HG02938 (cell line): ENCODE measurements around the gene SAG.
"Not testable (repeated sequence)": the region's sequence is repeated elsewhere in the genome, so short reads cannot be mapped to it uniquely, and the experiment has no call there.

Source experiments
- ATAC-seq: cut with Tn5 transposase; IDR thresholded peaks from one replicate; pipeline ENCODE4 v1.9.1; 2021; ENCODE audit warnings: mild to moderate bottlenecking, moderate library complexity; ENCODE audit not compliant: unreplicated experiment

The SAG gene

DNA sequence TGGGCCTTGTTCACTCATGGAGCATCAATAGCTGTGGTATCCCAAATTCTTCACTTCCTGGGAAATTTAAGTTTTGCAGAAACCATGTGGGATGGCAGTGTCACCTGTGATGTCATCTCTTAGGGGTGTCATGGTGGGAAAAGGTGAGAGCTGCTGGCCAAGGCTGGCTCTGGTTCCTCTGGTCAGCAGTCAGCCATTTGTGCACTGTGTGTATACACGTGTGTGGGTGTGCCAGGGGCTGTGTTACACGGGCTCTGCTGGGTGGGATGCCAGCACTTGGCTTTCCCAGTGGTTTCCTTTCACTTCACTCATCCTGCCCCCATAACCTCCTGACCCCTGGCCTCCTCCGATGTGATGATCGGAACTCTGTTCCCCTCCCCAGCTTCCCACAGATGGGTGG, 21.3 kb downstream of the SAG start:
- no peak for ATAC-seq

GRCh38 chr2:233329489-233330135, 22.0 kb downstream of the SAG start:
- no peak for ATAC-seq

GRCh38 chr2:233331536-233331935, 23.9 kb downstream of the SAG start:
- peak; percentile 92 for ATAC-seq

- ATAC-seq, result no peak
Observed at GRCh38 chr2:233332125-233332524, 24.5 kb downstream of the SAG start.

GRCh38 chr2:233334915-233335314, 27.3 kb downstream of the SAG start:
- no peak for ATAC-seq

GRCh38 chr2:233336091-233336490, 28.5 kb downstream of the SAG start:
- not testable (repeated sequence) for ATAC-seq

GRCh38 chr2:233336541-233336940, 28.9 kb downstream of the SAG start:
- ATAC-seq, result no peak

GRCh38 chr2:233338046-233338445, 30.4 kb downstream of the SAG start:
- ATAC-seq, result no peak

DNA sequence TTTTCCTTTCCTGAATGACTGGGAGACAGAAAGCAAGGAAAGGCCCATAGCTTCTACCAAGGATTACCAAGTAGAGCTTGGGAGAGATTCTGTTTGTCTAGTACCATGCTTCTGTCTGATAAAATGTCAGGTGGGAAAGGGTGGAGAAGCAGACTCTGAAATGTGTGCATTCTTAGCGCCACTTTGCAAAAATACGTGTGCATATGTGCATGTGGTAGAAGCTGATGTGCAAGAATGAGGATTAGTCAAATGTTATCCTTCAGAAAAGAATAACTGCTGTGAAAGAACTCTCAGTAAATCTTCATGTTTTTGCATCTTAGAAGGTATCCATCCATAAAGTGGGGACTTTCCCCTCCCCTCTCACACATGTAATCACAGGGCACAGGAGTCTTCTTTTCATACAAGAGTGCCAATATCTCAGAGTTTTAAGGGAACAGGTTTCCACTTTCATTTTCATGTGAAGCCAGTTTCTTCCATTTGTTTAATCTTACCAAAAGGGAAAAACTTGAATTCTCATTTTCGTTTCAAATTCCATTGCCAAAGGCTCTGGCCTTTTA, 31.3 kb downstream of the SAG start:
- no peak for ATAC-seq

DNA sequence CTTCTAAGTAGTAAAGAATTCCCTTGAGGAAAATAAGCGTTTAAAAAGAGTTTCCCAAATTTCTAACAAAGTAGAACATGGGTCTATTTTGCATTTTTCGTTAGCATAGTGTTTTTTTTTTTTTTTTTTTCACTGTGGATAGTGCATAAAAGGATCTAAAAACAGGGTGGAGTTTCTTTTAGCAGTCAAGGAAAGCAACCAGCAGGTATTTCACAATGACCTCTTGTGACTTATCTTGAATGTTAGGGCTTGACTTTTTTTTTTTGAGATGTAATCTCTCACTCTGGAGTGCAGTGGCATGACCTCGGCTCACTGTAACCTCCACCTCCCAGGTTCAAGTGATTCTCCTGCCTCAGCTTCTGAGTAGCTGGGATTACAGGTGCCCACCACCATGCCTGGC, 31.8 kb downstream of the SAG start:
- no peak for ATAC-seq

GRCh38 chr2:233341296-233341695, 33.7 kb downstream of the SAG start:
- no peak for ATAC-seq

- no peak for ATAC-seq
Observed at GRCh38 chr2:233342301-233342700, 34.7 kb downstream of the SAG start.

DNA sequence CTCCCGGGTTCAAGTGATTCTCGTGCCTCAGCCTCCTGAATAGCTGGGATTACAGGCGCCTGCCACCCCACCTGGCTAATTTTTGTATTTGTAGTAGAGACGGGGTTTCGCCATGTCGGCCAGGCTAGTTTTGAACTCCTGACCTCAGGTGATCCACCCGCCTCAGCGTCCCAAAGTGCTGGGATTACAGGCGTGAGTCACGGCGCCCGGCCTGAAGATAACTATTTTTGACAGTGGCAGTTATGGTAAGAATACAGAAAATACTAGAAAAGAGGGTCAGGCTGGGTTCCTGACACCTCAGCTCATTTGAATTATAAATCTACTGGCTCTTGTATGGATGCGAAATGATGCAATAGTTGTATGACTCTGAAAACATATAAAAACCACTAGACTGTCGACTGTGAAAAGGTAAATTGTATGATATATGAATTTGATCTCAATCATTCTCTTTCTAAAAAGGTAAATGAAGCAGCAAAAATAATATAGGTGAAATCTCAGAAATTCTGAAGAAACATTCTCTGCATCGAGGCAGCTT, 35.6 kb downstream of the SAG start:
- no peak for ATAC-seq

GRCh38 chr2:233346376-233346775, 38.8 kb downstream of the SAG start:
- ATAC-seq, result no peak

GRCh38 chr2:233346930-233347329, 39.3 kb downstream of the SAG start:
- no peak for ATAC-seq

- ATAC-seq, result no peak
Observed at GRCh38 chr2:233349005-233349998, 41.7 kb downstream of the SAG start.

DNA sequence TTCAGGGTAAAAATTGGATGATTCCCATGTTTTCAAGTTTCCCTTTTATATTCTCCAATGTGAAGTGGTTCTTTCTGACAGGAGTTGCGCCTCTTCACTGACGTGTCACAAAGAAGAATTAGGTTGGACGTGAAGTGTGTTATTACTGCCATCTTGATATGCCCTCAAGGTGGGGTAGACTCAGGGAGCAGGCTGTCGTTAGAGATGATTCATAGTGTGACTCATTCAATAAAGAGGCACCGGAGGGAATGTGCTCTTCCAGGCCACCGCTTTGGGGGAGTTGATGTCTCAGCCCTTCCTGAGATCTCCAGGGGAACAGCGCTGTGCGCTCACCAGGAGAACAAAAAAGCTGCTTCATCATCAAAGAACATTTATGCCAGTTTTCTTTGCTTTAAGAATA, 43.1 kb downstream of the SAG start:
- ATAC-seq, result no peak

DNA sequence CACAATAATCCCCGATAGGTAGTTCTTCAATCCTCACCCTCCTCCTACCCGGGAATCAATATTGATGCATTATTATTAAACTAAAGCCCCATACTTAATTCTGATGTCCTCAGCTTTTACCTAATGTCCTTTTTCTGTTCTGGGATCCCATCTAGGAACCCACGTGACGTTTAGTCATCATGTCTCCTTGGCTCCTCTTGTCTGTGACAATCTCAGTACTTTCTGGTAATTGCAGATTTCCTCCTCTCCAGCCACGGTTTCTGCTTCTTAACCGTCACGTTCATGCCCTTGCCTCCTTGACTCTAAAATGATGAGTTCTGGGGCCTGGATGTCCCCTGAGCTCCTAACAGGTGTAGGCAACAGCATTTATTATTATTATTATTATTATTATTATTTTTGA, 43.8 kb downstream of the SAG start:
- no peak for ATAC-seq

DNA sequence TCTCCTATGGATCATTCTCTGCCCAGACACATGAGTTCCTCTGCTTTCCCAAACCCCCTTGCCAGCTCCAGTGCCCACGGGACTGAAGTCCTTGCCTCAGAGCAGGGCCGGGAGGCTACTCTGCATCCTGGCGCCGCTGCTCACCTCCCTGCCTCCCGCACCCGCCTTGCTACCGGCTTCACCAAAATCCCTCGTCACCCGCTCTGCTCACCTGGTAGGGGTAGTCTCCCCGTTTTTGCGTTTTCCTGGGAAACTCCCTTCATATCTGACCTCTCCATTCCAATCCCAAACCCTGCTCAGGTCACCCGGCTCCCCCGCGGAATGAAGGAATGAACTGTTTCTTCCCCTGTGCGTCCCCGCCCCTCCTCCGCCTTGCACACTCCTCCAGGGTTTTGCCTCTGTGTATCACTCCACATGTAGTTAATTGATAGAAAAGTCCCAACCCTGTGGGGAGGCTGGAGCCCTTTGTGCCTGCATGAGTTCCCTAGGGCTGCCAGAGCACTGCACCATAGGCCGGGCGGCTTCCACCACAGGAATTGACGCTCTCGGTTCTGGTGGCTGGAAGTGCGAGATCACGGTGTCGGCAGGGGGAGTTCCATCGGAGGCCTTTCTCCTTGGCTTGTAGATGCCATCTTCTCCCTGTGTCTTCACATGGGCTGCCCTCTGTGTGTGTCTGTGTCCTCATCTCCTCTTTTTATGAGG, 44.7 kb downstream of the SAG start:
- ATAC-seq, result no peak

DNA sequence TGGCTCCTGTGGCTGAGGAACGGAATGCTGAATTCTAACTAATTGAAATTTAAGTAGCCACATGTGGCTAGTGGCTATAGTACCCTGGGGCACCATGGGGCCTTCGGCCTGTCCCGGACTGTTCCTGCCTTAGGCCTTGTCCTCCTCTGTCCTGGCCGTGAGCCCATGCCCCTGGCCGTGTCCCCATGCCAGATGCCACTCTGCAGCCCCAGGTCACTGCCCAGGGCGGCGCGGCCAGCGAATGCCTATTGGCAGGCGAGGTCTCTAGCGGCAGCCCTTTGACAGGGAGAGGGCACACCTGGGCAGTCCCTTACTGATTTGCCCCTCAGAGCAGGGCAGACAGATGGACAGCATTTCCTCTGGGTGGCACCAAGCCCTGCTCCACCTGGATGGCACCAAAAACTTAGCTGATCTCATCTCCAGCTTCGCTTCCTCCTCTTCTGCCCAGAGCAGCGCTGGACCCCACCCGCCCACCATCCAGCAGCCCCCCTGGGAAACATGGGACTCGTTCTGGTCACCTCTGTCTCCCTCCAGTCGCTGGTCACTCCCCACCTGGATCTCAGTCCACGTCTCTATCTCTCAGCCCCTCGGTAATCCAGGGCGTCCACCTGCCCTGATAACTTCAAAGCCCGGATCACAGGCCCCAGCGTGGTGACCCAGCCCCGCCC, 45.6 kb downstream of the SAG start:
- ATAC-seq, result peak; percentile 8
